Measurements from ENCODE around the gene ANKK1. TPM values are rescaled to one million over a fixed set of nuclear protein-coding genes. Genes with fewer than 3 reads are reported as not detected.

The ANKK1 gene
- total and polyA plus RNA-seq, 8 donors, result 0.73 TPM; not detected in 7

- Histone ChIP-seq H3K36me3 (no peaks in the 10 kb centered on the region), H3K27me3 (peaks cover 0 to 7% (median 2%) of the 10 kb centered on the region in 3 donors), H3K4me3 (no peak overlapping the region), H3K27ac (no peak overlapping the region), H3K4me1 (no peaks in the 10 kb centered on the region), H3K9me3 (no peaks in the 10 kb centered on the region)
- no peak for DNase-seq
- intact Hi-C loops (cut with DNase I; ENCODE audit: low total_unique reads), result no loop called here
- no peak for TF ChIP-seq POLR2AphosphoS5 (IDR thresholded peaks at IDR 0.05)
- TF ChIP-seq EP300 (IDR thresholded peaks at IDR 0.05), result no peak
Observed at GRCh38 chr11:113382121-113382520, 5.5 kb upstream of the ANKK1 start.

- Histone ChIP-seq H3K4me1 (peaks cover 0 to 7% (median 7%) of the 10 kb centered on the region in 4 donors), H3K27me3 (peaks cover 0 to 30% (median 22%) of the 10 kb centered on the region in 3 donors), H3K9me3 (no peaks in the 10 kb centered on the region), H3K27ac (no peak overlapping the region), H3K36me3 (no peaks in the 10 kb centered on the region), H3K4me3 (no peak overlapping the region)
- intact Hi-C loops (cut with DNase I; ENCODE audit: low total_unique reads), result no loop called here
- TF ChIP-seq, protein P1, sequence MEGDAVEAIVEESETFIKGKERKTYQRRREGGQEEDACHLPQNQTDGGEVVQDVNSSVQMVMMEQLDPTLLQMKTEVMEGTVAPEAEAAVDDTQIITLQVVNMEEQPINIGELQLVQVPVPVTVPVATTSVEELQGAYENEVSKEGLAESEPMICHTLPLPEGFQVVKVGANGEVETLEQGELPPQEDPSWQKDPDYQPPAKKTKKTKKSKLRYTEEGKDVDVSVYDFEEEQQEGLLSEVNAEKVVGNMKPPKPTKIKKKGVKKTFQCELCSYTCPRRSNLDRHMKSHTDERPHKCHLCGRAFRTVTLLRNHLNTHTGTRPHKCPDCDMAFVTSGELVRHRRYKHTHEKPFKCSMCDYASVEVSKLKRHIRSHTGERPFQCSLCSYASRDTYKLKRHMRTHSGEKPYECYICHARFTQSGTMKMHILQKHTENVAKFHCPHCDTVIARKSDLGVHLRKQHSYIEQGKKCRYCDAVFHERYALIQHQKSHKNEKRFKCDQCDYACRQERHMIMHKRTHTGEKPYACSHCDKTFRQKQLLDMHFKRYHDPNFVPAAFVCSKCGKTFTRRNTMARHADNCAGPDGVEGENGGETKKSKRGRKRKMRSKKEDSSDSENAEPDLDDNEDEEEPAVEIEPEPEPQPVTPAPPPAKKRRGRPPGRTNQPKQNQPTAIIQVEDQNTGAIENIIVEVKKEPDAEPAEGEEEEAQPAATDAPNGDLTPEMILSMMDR (IDR thresholded peaks at IDR 0.05), result no peak
- TF ChIP-seq POLR2AphosphoS5 (IDR thresholded peaks at IDR 0.05), result no peak
- TF ChIP-seq EP300 (IDR thresholded peaks at IDR 0.05), result no peak
- TF ChIP-seq POLR2A (IDR thresholded peaks at IDR 0.05), result no peak
- WGBS, 5 donors, result 29 to 51% (median 47%) methylated on average over 3 of the region's 3 CpGs
- DNase-seq, result peak in 1 of 2 donors; percentile 74
Observed at GRCh38 chr11:113384551-113384950, 3.0 kb upstream of the ANKK1 start.

DNA sequence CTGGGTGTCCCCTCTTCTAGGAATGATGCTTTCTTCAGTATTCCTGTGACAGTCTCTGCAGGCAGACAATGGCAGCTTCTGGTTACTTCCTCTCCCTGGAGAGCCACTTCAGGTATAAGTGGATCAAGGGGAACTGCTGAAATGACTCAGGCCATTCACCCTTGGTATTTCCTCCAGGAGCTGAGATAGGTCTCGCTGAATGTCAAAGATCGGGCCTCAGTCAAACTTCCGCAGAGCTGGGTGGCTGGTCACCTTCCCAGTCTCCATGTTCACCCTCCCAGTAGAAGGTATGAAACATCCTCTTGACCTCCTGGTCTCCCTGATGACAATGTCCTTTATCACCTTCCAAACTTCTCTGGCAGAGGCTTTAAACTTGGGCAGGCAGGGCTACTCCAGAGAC lies 1.8 kb upstream of the ANKK1 start:
- WGBS, 5 donors, result 92 to 100% (median 96%) methylated on average over 3 of the region's 3 CpGs
- intact Hi-C loops (cut with DNase I; ENCODE audit: low total_unique reads), result no loop called here
- TF ChIP-seq EP300 (IDR thresholded peaks at IDR 0.05) (no peak), POLR2A (IDR thresholded peaks at IDR 0.05) (no peak), POLR2AphosphoS5 (IDR thresholded peaks at IDR 0.05) (no peak)
- TF ChIP-seq, protein P1 (IDR thresholded peaks at IDR 0.05), result no peak
- H3K4me3 ChIP-seq, result no peak overlapping the region
- no peak overlapping the region for H3K27ac ChIP-seq
- peaks cover 0 to 7% (median 7%) of the 10 kb centered on the region in 4 donors for H3K4me1 ChIP-seq
- no peaks in the 10 kb centered on the region for H3K9me3 ChIP-seq
- no peak for DNase-seq
- no peaks in the 10 kb centered on the region for H3K36me3 ChIP-seq
- peaks cover 0 to 33% (median 22%) of the 10 kb centered on the region in 3 donors for H3K27me3 ChIP-seq

DNA sequence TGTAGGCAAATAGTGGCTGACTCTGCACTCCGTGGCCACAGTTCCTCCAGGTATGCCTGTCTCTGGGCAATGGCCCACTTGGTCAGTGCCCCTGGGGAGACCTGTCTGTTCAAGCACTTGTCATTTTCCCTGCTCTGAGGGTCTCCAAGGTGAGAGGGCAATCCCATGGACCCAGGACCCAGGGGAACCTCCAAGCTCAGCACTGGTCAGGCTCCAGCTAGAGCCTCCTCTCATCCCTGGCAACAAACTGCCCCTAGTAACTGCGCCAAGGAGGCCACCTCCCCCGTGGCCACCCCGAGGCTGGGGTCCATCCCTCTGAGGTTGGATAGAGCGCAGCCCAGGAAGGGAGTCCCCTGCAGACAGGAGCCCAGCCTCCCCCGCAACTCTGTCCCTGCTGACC lies 713 bp upstream of the ANKK1 start:
- WGBS, 5 donors, result 66 to 79% (median 77%) methylated on average over 6 of the region's 6 CpGs
- no peak overlapping the region for H3K27ac ChIP-seq
- DNase-seq, result no peak

GRCh38 chr11:113389272-113389671 lies 1.7 kb downstream of the ANKK1 start:
- 35 to 51% (median 44%) methylated on average over 3 of the region's 3 CpGs for WGBS, 5 donors

More for the DNA sequence above, 713 bp upstream of the ANKK1 start:
- H3K9me3 ChIP-seq, result no peaks in the 10 kb centered on the region
- no peak overlapping the region for H3K4me3 ChIP-seq
- TF ChIP-seq POLR2AphosphoS5 (IDR thresholded peaks at IDR 0.05), result no peak
- TF ChIP-seq EP300 (IDR thresholded peaks at IDR 0.05), result no peak
- TF ChIP-seq, protein P1 (IDR thresholded peaks at IDR 0.05), result no peak
- no peak for TF ChIP-seq POLR2A (IDR thresholded peaks at IDR 0.05)
- no peaks in the 10 kb centered on the region for H3K36me3 ChIP-seq
- peaks cover 0 to 7% (median 7%) of the 10 kb centered on the region in 4 donors for H3K4me1 ChIP-seq
- intact Hi-C loops (cut with DNase I; ENCODE audit: low total_unique reads), result no loop called here
- peaks cover 0 to 43% (median 22%) of the 10 kb centered on the region in 3 donors for H3K27me3 ChIP-seq

More at GRCh38 chr11:113389272-113389671, 1.7 kb downstream of the ANKK1 start:
- no peak overlapping the region for H3K4me3 ChIP-seq
- peaks cover 0 to 7% (median 7%) of the 10 kb centered on the region in 4 donors for H3K4me1 ChIP-seq
- no peak for TF ChIP-seq EP300 (IDR thresholded peaks at IDR 0.05)
- TF ChIP-seq, protein P1 (IDR thresholded peaks at IDR 0.05), result no peak
- no peak for TF ChIP-seq POLR2A (IDR thresholded peaks at IDR 0.05)
- TF ChIP-seq POLR2AphosphoS5 (IDR thresholded peaks at IDR 0.05), result no peak
- no peak for DNase-seq
- peaks cover 0 to 44% (median 22%) of the 10 kb centered on the region in 3 donors for H3K27me3 ChIP-seq
- no peak overlapping the region for H3K27ac ChIP-seq
- H3K36me3 ChIP-seq, result no peaks in the 10 kb centered on the region
- H3K9me3 ChIP-seq, result no peaks in the 10 kb centered on the region
- intact Hi-C loops (cut with DNase I; ENCODE audit: low total_unique reads), result no loop called here

Data from stomach (tissue), 9 donors.